Fibroblast of pulmonary artery (primary cell): Measurements from ENCODE around the gene WDR70.

Experiments
- DNase-seq: peaks from one replicate; pipeline ENCODE4 v3.0.0-alpha.2; 2010; ENCODE audit warnings: low read depth
- H3K4me3 ChIP-seq: replicated peaks from 2 replicates; pipeline ENCODE4 v1.5.1; 2011; ENCODE audit warnings: low read depth, mild to moderate bottlenecking, control low read depth, low read length, moderate library complexity
- TF ChIP-seq, protein P1 (sequence below): IDR thresholded peaks from 2 replicates; pipeline ENCODE4 v1.5.1; 2011; ENCODE audit warnings: mild to moderate bottlenecking, control low read depth, low read length, inconsistent platforms; ENCODE audit errors: missing control alignments

Gene WDR70

GRCh38 chr5:37552770-37553719 lies 173.9 kb downstream of the WDR70 start:
- TF ChIP-seq, protein P1, sequence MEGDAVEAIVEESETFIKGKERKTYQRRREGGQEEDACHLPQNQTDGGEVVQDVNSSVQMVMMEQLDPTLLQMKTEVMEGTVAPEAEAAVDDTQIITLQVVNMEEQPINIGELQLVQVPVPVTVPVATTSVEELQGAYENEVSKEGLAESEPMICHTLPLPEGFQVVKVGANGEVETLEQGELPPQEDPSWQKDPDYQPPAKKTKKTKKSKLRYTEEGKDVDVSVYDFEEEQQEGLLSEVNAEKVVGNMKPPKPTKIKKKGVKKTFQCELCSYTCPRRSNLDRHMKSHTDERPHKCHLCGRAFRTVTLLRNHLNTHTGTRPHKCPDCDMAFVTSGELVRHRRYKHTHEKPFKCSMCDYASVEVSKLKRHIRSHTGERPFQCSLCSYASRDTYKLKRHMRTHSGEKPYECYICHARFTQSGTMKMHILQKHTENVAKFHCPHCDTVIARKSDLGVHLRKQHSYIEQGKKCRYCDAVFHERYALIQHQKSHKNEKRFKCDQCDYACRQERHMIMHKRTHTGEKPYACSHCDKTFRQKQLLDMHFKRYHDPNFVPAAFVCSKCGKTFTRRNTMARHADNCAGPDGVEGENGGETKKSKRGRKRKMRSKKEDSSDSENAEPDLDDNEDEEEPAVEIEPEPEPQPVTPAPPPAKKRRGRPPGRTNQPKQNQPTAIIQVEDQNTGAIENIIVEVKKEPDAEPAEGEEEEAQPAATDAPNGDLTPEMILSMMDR = no peak
- peak; percentile 97 for DNase-seq
- H3K4me3 ChIP-seq = peak overlapping the region; percentile 17

DNA sequence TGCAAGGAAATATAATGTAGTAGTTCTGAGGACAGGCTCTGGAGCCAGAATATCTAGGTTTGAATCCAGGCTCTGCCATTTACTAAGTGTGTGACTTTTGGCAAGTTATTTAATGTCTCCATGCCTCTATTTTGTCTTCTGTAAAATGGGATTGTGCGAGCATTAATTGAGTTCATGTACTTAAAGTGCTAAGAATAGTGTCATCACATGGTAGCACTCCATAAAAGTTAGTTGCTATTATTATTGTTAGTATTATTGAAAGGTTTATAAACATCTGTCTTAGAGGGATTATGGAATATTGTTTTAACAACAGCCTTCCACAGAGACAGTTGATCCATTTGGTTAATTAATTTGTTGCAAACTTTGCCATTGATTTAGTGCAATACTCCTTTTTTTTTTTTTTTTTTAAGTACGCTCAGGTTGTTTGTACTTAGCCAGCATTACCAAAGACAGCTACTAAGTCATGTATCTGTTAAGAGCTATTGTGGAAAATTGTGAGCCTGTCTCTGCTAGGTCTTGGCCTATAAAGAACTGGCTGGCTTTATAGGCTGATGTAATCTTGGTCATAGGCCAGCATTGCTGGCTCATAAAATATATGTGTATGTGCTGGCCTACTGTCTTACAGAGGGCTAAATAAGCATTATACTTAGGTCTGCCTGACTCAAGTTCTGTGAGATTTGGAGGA lies 174.7 kb downstream of the WDR70 start:
- no peak overlapping the region for H3K4me3 ChIP-seq
- DNase-seq = peak; percentile 75
- TF ChIP-seq, protein P1 = no peak

DNA sequence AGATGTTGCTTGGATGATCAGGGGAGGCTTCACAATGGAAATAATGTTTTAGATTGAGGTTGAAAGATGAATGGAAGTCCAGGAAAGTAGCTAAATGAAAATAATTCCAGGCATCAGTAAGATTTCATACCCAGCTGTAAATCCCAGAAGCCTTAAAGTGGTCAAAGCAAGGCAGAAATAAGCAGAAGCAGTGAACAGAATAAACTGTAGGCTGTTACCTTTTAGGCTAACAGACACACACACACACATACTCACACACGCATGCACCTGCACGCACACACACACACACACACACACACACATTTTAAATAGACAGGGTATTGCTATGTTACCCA lies 175.3 kb downstream of the WDR70 start:
- DNase-seq = no peak
- TF ChIP-seq, protein P1 = no peak
- no peak overlapping the region for H3K4me3 ChIP-seq

- no peak for DNase-seq
- H3K4me3 ChIP-seq = no peak overlapping the region
- TF ChIP-seq, protein P1 = peak; percentile 37
Observed at GRCh38 chr5:37554938-37555337, 175.8 kb downstream of the WDR70 start.

DNA sequence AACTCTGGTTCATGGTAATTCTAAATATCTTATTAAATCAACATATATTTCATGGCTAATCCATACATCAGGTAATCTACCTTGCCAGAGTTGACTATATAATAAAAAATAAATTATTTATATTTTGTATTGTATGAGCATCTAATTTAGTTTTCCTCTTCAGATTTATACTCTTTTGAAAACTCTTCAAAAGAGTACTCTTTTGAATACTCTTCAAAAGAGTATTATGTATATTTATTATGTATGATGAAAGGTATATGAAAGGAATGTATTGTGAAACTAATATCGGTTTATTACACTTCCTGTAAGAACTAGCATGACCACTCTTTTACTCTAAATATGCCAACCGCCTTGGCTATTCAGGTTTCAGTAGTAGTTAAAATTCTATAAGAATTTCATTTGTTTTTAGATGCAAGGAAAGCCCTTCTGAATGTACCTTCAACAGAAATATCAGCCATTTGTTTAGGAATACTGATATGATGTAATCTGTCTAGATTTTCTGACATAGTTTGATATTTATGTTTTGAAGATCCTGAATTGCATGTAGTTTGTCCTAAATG lies 178.7 kb downstream of the WDR70 start:
- TF ChIP-seq, protein P1 = no peak

GRCh38 chr5:37565062-37565670 lies 186.0 kb downstream of the WDR70 start:
- DNase-seq = no peak
- TF ChIP-seq, protein P1 = no peak
- no peak overlapping the region for H3K4me3 ChIP-seq

More for the DNA sequence above, 178.7 kb downstream of the WDR70 start:
- no peak for DNase-seq
- H3K4me3 ChIP-seq = no peak overlapping the region
